Measurements from ENCODE around the gene GORASP2. TPM values are rescaled to one million over a fixed set of nuclear protein-coding genes. Genes with fewer than 3 reads are reported as not detected.
A peak's percentile ranks its signal among the peaks of the same experiment; 100 is the strongest.
"Not testable (repeated sequence)": the region's sequence is repeated elsewhere in the genome, so short reads cannot be mapped to it uniquely, and the experiment has no call there.

GORASP2 gene
- polyA plus RNA-seq (2013, experiment 1 of 2; ENCODE audit: insufficient read length), result 106 TPM
- 106 TPM for polyA plus RNA-seq (2013, experiment 2 of 2; ENCODE audit: insufficient read length)

DNA sequence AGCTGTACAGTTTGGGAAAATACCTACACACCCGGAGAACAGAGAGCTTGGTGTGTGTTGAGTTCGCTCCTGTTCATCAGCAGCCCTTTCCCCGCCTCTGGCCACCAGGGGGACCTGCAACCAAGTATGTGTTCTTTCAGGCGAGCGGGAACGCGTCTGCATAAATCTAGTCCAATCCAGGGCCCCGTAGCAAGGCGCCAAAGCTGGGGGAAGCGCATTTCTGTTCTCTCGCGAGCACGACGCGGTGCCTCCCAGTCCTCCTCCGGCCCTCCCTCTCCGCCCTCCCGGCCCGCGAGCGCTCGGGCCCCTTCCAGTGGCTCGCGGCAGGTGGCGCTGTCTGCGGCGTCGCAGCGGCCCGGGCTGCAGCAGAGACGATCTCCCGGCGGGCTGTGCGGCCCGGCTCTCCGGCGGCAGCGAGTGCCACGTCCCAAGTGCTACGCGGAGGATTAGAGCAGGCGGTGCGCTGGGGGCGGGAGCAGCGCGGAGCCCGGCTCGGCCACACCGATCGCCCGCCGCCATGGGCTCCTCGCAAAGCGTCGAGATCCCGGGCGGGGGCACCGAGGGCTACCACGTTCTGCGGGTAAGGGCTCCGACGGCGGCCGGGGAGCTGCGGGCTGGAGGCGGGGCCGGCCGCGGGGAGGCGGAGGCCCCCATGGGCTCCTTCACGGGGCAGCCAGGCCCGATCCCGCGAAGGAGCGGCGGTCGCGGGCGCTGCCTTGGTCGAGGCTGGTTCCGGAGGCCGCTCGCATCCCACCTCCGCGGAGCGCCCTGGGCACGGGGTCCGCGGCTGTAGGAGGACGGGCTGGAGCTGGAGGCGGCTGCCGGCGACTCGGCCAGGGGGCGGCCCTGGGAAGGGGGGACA is at the start of gene GORASP2:
Gene GORASP2, plus strand, starts transcription at position 430 of the 862 bp plus-strand sequence. Its CDS starts 88 bp downstream, at position 518.
- peak; percentile 100 for DNase-seq

DNA sequence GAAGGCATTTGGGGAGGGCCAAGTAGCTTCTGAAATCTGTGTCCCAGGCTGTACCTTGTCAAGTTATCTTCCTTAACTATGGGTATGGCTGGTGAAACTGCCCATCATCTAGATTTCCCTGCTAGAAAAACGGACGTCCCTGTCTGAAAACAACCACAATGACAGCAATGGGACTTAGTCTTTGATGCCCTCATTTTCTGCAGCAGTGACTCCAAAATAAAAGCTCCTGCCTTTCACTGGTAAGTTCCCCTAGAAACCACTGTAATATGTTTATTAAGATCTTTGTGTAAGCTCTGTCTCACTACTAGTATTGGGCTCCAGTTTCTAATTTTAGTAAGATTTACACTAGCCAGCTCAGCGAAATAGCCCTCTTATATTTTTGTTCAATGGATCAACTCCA is 47.2 kb upstream of the GORASP2 start:
- no peak for DNase-seq

DNA sequence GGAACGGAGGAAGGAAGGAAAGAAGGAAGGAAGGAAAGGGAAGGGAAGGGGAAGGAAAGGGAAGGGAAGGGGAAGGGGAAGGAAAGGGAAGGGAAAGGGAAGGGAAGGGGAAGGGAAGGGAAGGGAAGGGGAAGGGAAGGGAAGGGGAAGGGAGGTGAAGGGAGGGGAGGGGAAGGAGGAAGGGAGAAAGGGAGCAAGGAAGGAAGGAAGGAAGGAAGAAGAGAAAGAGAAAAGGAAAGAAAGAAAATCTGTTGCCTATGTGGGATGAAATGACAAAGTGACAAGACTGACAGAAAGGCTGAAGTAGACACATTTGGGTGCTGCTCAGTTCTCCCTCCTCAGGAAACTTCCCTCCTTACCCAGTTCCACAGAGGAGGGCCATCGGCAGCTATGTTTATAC is 46.3 kb upstream of the GORASP2 start:
- DNase-seq, result no peak

DNA sequence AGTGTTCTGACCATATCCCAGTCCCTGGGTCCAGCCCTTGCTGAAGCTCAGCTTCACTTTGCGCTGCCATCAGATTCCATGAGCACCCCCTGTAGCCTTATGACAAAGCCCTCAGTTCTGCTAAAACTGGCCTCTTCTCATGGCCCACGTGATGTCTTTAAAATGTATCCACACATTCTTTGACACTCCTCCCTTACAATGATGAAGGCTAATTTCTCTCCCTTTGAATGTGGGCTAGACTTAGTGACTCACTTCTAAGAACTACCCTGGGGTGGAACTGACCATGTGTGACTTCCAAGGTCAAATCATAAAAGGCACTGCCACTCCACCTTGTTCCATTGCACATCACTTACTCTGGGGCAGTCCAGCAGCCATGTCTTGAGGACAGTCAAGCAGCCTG is 45.4 kb upstream of the GORASP2 start:
- no peak for DNase-seq

DNA sequence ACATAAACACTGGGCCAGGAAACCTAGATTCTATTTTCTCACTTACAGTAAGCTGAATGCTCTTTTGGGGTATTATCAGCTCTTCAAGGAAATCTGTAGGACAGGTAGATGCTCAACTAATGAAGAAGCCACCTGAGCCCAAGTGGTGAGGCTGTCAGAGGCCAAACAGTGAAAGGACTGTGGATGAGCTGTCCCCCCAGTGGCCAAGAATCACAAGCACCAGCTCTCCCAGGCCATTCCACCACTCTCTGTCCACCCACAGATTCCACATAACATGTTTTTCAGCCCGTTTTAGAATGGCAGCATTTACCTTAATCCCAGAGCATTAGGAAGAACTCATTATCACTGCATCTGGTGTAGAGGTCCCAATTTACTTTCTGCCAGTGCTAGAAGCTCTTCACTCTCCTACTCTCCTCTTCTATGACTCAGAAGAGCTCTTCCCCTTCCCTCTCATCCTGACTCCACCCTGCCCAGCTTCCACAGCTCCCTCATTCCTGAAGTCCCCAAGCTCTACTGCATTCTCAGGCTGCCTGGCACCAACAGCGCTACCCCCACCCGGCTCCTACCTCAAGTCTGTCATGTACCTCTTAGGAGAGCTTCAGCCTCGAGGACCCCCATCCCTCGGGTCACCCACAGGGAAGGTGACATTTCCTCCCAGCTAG is 43.8 kb upstream of the GORASP2 start:
- DNase-seq, result peak; percentile 29

DNA sequence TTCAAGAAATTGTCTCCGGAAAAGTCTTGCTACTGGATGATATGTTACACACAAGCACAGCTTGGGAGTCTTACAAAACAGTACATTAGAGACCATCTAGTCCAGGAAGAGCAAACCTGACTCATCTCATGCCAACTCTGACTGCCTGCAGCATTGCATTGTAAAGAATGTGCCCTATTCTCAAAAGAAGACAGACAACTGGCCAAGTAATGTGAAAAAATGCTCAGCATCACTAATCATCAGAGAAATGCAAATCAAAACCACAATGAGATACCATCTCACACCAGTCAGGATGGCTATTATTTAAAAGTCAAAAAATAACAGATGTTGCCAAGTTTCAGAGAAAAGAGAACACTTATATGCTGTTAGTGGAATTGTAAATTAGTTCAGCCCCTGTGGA is 42.7 kb upstream of the GORASP2 start:
- peak; percentile 88 for DNase-seq

DNA sequence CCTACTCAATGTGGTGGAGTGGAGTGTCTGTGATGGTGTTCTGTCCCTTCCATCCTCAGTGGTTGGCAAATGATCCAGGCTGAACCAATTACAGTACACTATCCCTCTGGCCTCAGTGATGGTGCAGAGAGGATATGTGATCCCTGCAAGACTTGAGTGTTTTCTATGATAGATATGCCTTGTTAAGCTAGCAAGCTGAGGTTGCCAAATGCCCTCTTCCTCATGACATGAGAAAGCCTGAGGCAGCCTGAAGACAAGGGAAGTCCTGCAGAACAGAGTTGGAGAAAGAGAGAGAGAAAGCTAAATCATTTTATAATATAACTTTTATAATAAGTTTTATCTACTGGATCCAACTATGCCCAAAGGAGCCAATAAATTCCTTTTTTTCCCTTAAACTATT is 41.6 kb upstream of the GORASP2 start:
- no peak for DNase-seq

DNA sequence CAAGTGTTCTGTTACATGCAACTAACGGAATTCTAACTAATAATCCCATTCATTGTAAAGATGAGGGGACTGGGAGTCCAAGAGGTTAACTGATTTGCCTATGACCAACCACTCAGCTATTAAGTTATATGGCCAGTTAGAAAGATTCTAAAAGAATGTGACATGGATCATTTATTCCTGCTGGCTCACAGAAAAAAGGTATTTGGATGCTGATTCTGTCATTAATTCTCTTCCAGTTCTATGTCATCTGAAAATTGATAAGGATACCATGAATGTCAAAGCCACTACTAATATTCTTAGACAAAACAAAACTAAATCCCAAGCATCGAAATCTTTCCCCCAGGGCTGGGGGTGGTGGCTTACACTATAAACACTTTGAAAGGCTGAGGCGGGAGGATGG is 41.2 kb upstream of the GORASP2 start:
- no peak for DNase-seq

DNA sequence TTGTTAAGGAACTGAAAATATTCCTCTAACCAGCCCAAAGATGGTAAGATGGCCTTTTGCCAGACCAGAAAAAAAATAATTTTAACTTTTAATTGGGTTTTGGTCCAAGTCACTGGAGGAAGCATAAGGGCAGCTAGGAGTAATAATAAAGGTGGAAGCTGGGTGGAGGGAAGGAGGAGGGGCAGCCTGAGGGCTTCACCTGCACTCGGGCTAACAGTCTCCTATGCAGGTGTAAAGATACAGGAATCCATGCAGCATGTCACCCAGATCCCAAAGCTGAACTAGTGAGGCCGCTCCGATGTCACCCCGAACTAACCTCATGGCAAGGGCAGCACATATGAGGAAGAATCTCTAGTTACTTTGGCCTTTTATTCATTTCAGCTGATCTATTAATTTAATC is 37.2 kb upstream of the GORASP2 start:
- no peak for DNase-seq

DNA sequence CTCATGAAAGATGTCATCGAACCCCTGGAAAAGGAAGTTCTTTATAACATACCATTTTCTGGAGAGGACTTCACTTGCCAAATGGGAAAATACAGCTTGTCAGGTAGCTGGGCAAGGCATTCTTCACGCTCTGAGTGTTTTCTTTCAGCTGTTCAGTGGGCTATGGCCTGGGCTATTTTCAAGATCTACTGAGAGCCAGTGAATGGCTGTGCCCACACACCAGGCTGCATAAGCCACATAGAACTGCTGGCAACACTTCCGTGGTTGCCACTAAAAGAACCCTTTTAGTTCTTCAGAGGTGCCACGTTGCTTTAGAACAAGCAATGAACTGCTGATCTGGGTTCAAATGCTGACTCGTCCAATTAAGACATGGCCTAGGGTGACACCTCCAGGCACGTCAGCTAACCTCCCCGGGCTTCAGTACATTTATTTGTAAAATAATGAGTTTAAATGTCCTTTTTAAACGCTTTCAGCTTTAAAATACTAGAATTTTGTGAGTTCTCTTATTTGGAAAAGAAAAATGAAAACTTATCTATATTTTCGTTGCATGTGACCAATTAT is 36.6 kb upstream of the GORASP2 start:
- DNase-seq, result no peak

DNA sequence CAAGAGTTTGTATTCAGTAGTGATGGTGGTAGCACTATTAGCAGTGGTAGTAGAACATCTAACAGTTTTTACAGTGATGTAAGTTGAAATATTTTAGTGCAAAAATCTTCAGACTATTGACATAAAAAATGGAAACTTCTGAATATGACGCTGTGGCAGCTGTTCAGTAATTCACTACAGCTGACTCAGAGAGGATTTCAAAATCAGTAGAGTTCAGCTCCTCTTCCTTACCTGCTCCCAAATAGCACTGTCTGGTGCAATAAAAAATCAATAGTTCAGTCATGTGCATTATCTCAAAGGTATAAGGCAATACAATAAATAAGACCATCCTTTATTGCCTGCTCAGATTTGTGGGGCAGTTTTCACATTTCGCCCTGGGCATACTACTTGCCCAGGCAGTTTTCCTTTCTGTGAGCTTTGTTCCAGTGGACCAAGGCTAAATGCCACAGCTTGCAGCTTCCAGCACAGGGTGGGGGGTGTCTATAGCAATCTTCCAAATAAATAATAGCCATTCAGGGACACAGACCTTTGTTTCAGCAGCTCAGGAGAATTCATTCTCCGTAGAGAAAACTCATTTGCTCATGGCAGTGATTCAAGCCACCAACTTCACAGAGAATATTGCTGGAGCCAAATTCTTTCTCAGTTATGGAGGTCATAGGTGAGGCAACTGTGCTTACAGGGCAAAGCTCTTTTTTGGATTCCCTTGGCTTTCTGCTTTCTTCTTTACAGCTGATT is 33.9 kb upstream of the GORASP2 start:
- peak; percentile 21 for DNase-seq

DNA sequence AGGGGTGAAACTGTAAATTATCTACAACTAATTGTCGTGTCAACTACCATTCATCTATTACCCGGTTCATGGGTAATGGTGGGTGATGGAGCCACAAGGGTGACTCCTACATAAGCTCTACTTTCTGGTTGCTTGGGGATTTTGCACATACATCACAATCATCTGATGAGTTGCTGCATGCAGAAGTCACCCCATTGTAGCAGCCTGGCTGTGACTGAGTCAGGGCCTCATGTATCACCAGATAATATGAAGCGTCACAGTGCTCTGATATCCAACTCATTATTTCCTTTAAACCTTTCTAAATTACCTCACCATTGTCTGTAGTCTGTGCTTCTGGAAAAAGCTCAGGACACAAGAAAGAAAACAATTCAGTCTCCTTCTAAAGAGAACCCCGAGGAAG is 32.4 kb upstream of the GORASP2 start:
- DNase-seq, result no peak

DNA sequence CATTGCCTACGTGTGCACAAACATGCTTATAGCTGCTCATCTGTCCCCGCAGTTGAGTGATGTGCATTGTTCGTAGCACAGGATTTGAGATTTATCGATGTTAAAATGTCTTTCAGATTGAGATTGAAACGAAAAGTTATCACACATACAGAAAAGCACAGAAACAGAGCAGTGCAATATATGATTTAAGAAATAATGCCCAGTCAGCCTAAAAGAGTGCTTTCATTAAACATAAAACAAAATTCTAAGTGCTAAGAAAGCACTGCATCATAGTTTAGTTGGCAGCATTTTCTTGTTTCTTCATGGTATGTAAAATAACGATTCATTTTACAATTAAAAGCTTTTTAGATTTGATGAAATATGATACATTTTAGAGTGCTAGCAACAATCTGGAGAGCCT is 31.9 kb upstream of the GORASP2 start:
- no peak for DNase-seq

DNA sequence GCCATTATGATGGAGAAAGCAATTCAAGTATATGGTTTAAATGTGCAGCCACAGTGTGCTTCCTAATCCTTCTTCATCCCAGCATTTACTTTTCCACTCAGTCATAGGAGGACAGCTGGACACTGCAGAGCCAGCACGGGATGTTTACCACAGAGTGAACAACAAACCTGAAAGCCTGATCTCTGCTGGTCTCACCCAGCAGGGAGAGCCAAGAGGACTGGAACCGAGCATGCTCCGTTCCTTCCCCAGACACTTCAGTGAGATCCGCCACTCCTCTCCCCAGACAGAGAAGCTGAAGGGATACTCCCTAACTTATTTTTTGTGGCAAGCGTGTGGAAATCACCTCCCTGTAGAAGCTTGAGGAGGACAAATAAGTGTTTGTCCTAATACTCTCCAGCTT is 23.2 kb upstream of the GORASP2 start:
- no peak for DNase-seq

DNA sequence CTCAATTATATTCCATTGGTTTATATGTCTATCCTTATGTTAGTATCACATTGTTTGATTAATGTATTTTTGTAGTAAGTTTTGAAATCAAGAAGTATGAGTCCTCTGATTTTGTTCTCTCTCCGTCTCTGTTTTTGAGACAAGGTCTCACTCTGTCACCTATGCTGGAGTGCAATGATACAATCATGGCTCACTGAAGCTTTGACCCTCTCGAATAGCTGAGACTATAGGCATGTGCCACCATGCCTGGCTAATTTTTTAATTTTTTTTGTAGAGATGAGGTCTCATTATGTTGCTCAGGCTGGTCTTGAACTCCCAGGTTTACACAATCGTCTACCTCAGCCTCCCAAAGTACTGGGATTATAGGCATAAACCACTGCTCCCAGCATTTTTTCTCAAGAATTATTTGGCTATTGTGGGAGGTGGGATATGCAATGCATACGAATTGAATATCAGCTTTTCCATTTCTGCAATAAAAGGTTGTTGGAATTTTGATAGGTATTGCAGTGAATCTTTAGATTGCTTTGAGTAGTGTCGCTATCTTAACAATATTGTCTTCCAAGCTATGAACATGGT is 17.7 kb upstream of the GORASP2 start:
- no peak for DNase-seq

DNA sequence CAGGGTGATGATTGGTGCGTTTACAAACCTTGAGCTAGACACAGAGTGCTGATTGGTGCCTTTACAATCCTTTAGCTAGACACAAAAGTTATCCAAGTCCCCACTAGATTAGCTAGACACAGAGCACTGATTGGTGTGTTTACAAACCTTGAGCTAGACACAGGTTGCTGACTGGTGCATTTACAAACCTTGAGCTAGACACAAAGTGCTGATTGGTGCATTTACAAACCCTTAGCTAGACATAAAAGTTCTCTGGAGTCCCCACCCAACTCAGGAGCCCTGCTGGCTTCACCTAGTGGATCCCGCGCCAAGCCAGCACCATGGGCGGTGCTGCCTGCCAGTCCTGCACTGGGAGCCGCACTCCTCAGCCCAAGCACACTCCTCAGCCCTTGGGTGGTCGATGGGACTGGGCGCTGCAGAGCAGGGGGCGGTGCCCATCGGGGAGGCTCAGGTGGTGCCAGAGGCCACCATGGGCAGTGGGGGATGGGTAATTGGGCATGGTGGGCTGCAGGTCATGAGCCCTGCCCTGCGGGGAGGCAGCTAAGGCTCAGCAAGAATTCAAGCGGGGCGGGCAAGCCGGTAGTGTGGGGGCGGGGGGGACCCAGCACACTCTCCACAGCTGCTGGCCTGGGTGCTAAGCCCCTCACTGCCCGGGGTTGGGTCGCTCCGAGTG is 13.9 kb upstream of the GORASP2 start:
- not testable (repeated sequence) for DNase-seq

DNA sequence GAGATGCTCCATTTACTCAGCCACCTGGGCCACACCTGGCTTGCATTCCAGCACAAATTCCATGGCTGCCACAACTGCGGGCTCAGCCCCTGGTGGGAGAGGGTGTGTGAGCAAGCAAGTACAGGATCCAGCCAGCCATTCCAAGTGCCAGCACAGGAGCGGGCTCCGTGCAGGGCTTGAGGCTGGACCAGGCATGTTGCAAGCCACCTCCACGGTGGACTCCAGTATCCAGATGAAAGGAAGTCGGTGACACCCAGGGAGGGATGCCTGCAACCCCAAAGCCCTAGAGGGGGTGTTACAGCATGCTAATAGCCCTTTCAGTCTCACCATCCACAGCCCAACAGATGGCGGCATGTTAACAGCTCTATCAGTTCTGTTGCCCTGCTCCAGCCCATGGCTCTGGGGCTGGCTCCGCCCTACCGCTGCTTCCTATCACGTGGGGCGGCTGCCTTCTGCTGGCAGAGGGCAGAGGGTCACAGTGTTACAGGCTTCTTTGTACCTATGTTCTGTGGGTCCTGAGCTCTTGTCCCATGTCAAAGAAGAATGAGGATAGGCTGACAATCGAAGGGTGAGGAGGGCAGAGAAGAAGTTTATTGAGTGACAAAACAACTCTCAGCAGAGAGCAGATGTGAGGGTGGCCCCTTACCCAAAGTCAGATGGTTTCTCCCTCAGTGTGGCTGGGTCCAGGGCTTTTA is 11.7 kb upstream of the GORASP2 start:
- DNase-seq, result no peak

DNA sequence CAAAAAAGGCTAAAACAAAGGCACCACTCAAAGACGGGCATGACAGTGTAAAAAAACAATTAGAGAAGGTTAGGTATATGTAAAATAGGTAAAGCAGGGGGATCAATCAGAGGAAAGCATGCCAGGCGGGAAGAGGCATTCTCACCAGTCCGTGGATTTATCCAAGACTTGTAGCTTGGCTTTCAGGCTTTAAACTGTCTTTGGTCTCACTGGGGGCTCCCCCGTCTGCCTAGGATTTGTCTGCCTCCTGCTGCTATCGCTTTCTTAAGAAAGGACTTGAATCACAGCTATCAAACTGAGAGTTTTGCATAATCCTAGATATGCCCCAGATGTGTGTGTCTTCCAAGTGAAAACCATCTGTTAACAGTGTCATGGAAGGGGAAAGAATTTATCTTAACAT is 11.1 kb upstream of the GORASP2 start:
- no peak for DNase-seq

DNA sequence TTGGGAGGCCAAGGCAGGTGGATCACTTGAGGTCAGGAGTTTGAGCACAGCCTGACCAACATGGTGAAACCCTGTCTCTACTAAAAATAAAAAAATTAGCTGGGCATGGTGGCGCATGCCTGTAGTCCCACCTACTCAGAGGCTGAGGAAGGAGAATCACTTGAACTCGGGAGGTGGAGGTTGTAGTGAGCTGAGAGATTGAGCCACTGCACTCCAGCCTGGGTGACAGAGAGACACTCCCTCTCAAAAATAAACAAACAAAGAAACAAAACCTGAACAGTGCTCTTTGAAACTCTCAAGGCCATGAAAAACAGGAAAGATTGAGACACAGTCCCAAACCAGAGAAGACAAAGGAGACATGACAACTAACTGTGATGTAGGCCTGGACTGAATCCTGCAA is 7.2 kb upstream of the GORASP2 start:
- not testable (repeated sequence) for DNase-seq

DNA sequence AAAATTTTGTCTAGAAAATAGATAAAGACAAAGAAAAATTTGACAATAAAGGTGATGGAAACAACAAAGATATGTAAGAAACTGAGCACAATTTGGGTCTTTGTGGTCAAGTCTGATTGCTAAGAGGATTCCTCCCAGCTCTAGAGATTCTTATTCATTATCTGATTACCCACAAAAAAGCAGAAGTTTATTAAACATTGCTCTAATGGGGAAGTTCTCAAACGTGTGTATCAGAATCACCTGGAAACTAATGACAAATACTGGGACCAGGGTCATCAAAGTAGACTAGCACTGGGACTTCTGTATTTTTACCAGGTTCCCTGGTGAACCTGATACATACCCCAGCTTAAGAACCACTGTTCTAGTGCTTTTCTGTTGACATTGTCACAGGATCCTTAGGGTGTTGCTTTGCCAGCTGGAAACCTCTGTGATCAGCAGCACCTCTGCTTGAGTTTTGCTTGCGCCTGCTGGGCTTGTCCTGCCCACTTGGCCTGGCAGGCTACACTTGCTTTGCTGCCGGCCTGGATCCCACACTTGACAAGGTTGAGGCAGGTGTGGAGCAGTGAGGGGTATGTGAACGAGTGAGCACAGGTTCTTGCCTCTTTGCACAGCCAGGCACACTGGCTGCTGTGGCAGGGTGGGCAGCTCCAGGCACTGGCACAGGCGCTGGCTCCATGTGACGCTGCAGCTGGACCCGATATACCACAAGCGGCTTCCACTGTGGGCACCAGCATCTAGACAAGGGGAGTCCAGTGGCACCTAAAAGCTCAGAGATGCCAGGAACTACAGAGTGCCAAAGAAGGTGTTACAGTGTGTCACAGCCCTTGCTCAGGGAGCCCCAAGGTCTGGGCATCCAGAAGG is 6.2 kb upstream of the GORASP2 start:
- no peak for DNase-seq

Data from fibroblast of skin of abdomen (primary cell).